ENCODE data around the gene CADPS2.

GRCh38 chr7:122842971-122843370 lies 43.3 kb downstream of the CADPS2 start:
- TF ChIP-seq, protein P1, sequence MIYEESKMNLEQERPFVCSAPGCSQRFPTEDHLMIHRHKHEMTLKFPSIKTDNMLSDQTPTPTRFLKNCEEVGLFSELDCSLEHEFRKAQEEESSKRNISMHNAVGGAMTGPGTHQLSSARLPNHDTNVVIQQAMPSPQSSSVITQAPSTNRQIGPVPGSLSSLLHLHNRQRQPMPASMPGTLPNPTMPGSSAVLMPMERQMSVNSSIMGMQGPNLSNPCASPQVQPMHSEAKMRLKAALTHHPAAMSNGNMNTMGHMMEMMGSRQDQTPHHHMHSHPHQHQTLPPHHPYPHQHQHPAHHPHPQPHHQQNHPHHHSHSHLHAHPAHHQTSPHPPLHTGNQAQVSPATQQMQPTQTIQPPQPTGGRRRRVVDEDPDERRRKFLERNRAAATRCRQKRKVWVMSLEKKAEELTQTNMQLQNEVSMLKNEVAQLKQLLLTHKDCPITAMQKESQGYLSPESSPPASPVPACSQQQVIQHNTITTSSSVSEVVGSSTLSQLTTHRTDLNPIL (CRISPR knock-in tag; IDR thresholded peaks at IDR 0.05; ENCODE audit: low read depth) = no peak
- no peak for TF ChIP-seq POU6F1 (CRISPR knock-in tag; IDR thresholded peaks at IDR 0.05; ENCODE audit: borderline replicate concordance, low read depth)
- no peak for TF ChIP-seq ZFP30 (CRISPR knock-in tag; IDR thresholded peaks at IDR 0.05)
- no peak for TF ChIP-seq ZNF8 (CRISPR knock-in tag; IDR thresholded peaks at IDR 0.05)
- TF ChIP-seq TCF4 (CRISPR knock-in tag; IDR thresholded peaks at IDR 0.05; ENCODE audit: borderline replicate concordance) = no peak
- no peak for TF ChIP-seq ZNF565 (CRISPR knock-in tag; conservative IDR thresholded peaks at IDR 0.05; ENCODE audit: low read depth)
- no peak for TF ChIP-seq RARB (CRISPR knock-in tag; IDR thresholded peaks at IDR 0.05)
- TF ChIP-seq ARNTL (CRISPR knock-in tag; IDR thresholded peaks at IDR 0.05; ENCODE audit: borderline replicate concordance, low read depth) = no peak
- TF ChIP-seq PPARA (CRISPR knock-in tag; IDR thresholded peaks at IDR 0.05; ENCODE audit: borderline replicate concordance) = no peak
- TF ChIP-seq, protein P2, sequence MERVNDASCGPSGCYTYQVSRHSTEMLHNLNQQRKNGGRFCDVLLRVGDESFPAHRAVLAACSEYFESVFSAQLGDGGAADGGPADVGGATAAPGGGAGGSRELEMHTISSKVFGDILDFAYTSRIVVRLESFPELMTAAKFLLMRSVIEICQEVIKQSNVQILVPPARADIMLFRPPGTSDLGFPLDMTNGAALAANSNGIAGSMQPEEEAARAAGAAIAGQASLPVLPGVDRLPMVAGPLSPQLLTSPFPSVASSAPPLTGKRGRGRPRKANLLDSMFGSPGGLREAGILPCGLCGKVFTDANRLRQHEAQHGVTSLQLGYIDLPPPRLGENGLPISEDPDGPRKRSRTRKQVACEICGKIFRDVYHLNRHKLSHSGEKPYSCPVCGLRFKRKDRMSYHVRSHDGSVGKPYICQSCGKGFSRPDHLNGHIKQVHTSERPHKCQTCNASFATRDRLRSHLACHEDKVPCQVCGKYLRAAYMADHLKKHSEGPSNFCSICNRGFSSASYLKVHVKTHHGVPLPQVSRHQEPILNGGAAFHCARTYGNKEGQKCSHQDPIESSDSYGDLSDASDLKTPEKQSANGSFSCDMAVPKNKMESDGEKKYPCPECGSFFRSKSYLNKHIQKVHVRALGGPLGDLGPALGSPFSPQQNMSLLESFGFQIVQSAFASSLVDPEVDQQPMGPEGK (CRISPR knock-in tag; IDR thresholded peaks at IDR 0.05; ENCODE audit: borderline replicate concordance) = no peak

Data from SK-N-SH treated with all-trans-retinoic acid at 6 μM for 48 hours (cell line).